NCI-H2029 (cell line): Measurements from ENCODE around the gene RAI14.
"Not testable (repeated sequence)": the region's sequence is repeated elsewhere in the genome, so short reads cannot be mapped to it uniquely, and the experiment has no call there.

Experiments used
- DNase-seq: peaks from one replicate; lab custom pipeline; 2025; lab: John Stamatoyannopoulos, UW

Gene RAI14

GRCh38 chr5:34770486-34770885 lies 114.4 kb downstream of the RAI14 start:
- DNase-seq, result no peak

GRCh38 chr5:34771076-34771475 lies 114.9 kb downstream of the RAI14 start:
- no peak for DNase-seq

GRCh38 chr5:34772267-34773098 lies 116.4 kb downstream of the RAI14 start:
- DNase-seq, result no peak

- no peak for DNase-seq
Observed at GRCh38 chr5:34774139-34774538, 118.0 kb downstream of the RAI14 start.

- DNase-seq, result not testable (repeated sequence)
Observed at GRCh38 chr5:34774678-34775077, 118.5 kb downstream of the RAI14 start.

GRCh38 chr5:34775886-34776285 lies 119.8 kb downstream of the RAI14 start:
- no peak for DNase-seq

GRCh38 chr5:34778091-34778850 lies 122.1 kb downstream of the RAI14 start:
- DNase-seq, result no peak

GRCh38 chr5:34783892-34784291 lies 127.8 kb downstream of the RAI14 start:
- not testable (repeated sequence) for DNase-seq

GRCh38 chr5:34787035-34787434 lies 130.9 kb downstream of the RAI14 start:
- DNase-seq, result no peak

- no peak for DNase-seq
Observed at GRCh38 chr5:34789021-34789531, 132.9 kb downstream of the RAI14 start.

GRCh38 chr5:34789639-34790038 lies 133.5 kb downstream of the RAI14 start:
- DNase-seq, result no peak

GRCh38 chr5:34790069-34790468 lies 133.9 kb downstream of the RAI14 start:
- no peak for DNase-seq

- DNase-seq, result no peak
Observed at GRCh38 chr5:34791761-34792244, 135.7 kb downstream of the RAI14 start.

GRCh38 chr5:34802834-34803563 lies 146.9 kb downstream of the RAI14 start:
- DNase-seq, result no peak

GRCh38 chr5:34803974-34804732 lies 148.0 kb downstream of the RAI14 start:
- DNase-seq, result no peak

- no peak for DNase-seq
Observed at GRCh38 chr5:34804913-34805312, 148.8 kb downstream of the RAI14 start.

- DNase-seq, result no peak
Observed at GRCh38 chr5:34806532-34806931, 150.4 kb downstream of the RAI14 start.

GRCh38 chr5:34811706-34812105 lies 155.6 kb downstream of the RAI14 start:
- DNase-seq, result no peak

- DNase-seq, result no peak
Observed at GRCh38 chr5:34813509-34813908, 157.4 kb downstream of the RAI14 start.

GRCh38 chr5:34817558-34818351 lies 161.6 kb downstream of the RAI14 start:
- no peak for DNase-seq

GRCh38 chr5:34818717-34819116 lies 162.6 kb downstream of the RAI14 start:
- DNase-seq, result no peak
